ENCODE results near the gene UBE2E2. TPM values are rescaled to one million over a fixed set of nuclear protein-coding genes. Genes with fewer than 3 reads are reported as not detected.

UBE2E2 gene
- total RNA-seq, 1 experiment from 2014 or later, result 25.1 TPM

DNA sequence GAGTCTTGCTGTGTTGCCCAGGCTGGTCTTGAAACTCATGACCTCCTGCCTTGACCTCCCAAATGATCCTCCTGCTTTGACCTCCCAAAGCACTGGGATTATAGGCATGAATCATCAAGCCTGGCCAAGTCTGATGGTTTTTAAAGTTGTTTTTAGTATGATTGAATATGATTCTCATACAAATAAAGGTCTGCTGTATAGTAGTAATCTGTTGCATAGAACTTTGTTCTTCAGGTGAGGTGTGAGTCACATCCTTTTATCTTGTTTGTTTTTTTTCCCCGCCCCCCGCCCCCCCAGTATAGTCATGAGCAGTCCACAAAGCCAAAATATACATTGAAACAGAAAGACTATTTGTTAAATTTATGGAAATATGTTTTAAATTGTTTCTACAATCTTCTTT is 39.0 kb downstream of the UBE2E2 start:
- CTCF ChIA-PET, result no interaction called here
- Mint-ChIP-seq H3K9me3 (ENCODE audit: low read depth, unreplicated experiment) (no peaks in the 10 kb centered on the region), H3K27ac (ENCODE audit: unreplicated experiment) (no peak overlapping the region), H3K36me3 (ENCODE audit: insufficient read depth, unreplicated experiment) (no peaks in the 10 kb centered on the region), H3K4me1 (ENCODE audit: low read depth, unreplicated experiment) (peaks cover 20% of the 10 kb centered on the region), H3K27me3 (ENCODE audit: unreplicated experiment) (no peaks in the 10 kb centered on the region), H3K4me3 (ENCODE audit: low read depth, unreplicated experiment) (no peak overlapping the region)
- intact Hi-C loops (cut with micrococcal nuclease; ENCODE audit: unreplicated experiment), result no loop called here
- no peak for DNase-seq
- BruUV-seq (replicated peaks), result no TSS peak
- TF ChIP-seq, protein P1, sequence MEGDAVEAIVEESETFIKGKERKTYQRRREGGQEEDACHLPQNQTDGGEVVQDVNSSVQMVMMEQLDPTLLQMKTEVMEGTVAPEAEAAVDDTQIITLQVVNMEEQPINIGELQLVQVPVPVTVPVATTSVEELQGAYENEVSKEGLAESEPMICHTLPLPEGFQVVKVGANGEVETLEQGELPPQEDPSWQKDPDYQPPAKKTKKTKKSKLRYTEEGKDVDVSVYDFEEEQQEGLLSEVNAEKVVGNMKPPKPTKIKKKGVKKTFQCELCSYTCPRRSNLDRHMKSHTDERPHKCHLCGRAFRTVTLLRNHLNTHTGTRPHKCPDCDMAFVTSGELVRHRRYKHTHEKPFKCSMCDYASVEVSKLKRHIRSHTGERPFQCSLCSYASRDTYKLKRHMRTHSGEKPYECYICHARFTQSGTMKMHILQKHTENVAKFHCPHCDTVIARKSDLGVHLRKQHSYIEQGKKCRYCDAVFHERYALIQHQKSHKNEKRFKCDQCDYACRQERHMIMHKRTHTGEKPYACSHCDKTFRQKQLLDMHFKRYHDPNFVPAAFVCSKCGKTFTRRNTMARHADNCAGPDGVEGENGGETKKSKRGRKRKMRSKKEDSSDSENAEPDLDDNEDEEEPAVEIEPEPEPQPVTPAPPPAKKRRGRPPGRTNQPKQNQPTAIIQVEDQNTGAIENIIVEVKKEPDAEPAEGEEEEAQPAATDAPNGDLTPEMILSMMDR (IDR thresholded peaks at IDR 0.05; ENCODE audit: unreplicated experiment), result no peak

DNA sequence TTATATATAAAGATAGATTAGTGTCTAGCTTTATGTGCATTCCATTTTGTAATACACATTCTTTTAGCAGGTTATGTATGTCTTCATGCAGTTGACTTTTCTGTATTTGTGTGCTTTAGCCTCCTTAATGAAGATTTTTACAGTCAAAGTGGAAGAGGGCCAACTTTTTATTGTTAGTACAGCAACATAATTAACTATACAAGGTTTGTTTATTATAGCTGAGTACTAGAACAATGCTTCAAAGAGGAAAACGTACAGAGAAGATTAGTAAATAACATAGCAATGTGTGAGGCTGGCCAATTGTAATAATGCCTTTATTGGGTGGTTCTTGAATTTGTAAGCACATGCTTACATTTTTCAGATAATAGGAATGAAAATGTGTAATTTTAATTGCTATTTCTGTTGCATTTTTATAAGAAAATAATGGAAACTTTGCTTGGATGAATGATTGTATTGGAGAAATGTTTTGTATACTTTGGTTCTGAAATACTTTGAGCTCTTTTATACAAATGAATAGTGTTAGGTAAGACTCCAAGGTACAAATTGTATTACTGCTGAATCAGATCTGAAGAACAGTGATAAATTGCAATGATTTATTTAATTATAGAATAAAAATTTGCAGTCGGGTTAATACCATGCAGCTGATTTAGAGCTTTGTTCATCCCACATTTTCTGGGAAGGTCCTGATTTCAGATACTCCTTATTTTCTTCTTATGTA is 41.4 kb downstream of the UBE2E2 start:
- no peak for DNase-seq
- TF ChIP-seq, protein P1 (IDR thresholded peaks at IDR 0.05; ENCODE audit: unreplicated experiment), result no peak
- Mint-ChIP-seq H3K4me1 (ENCODE audit: low read depth, unreplicated experiment) (peaks cover 20% of the 10 kb centered on the region), H3K27me3 (ENCODE audit: unreplicated experiment) (no peaks in the 10 kb centered on the region), H3K9me3 (ENCODE audit: low read depth, unreplicated experiment) (no peaks in the 10 kb centered on the region), H3K4me3 (ENCODE audit: low read depth, unreplicated experiment) (no peak overlapping the region), H3K36me3 (ENCODE audit: insufficient read depth, unreplicated experiment) (no peaks in the 10 kb centered on the region), H3K27ac (ENCODE audit: unreplicated experiment) (no peak overlapping the region)
- intact Hi-C loops (cut with micrococcal nuclease; ENCODE audit: unreplicated experiment), result no loop called here
- no TSS peak for BruUV-seq (replicated peaks)
- CTCF ChIA-PET, result interaction anchor here (0.7 kb wide), 1 partner anchor 7 kb away, joined by 3 read pairs; no protein-coding TSS in a partner anchor

DNA sequence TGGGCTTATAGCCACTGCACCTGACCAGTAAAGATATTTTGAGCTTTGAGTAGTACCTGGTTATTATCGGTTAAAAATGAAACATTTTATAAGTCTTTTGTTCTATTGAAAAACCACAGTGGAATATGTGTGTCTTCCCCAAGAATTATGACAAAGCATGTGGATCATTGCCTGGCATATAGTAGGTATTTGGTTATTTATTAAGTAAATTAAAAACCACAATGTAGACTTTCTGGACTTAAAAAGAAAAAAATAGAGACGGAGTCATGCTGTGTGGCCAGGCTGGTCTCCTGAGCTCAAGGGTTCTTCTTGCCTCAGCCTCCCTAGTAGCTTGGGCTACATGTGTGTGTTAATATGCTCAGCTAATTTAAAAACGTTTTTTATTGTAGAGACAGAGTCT is 43.5 kb downstream of the UBE2E2 start:
- CTCF ChIA-PET, result no interaction called here
- no TSS peak for BruUV-seq (replicated peaks)
- H3K9me3 Mint-ChIP-seq (ENCODE audit: low read depth, unreplicated experiment), result no peaks in the 10 kb centered on the region
- TF ChIP-seq, protein P1 (IDR thresholded peaks at IDR 0.05; ENCODE audit: unreplicated experiment), result no peak
- no peak overlapping the region for H3K27ac Mint-ChIP-seq (ENCODE audit: unreplicated experiment)
- H3K36me3 Mint-ChIP-seq (ENCODE audit: insufficient read depth, unreplicated experiment), result no peaks in the 10 kb centered on the region
- no peak overlapping the region for H3K4me3 Mint-ChIP-seq (ENCODE audit: low read depth, unreplicated experiment)
- peaks cover 10% of the 10 kb centered on the region for H3K4me1 Mint-ChIP-seq (ENCODE audit: low read depth, unreplicated experiment)
- intact Hi-C loops (cut with micrococcal nuclease; ENCODE audit: unreplicated experiment), result no loop called here
- no peak for DNase-seq
- no peaks in the 10 kb centered on the region for H3K27me3 Mint-ChIP-seq (ENCODE audit: unreplicated experiment)

DNA sequence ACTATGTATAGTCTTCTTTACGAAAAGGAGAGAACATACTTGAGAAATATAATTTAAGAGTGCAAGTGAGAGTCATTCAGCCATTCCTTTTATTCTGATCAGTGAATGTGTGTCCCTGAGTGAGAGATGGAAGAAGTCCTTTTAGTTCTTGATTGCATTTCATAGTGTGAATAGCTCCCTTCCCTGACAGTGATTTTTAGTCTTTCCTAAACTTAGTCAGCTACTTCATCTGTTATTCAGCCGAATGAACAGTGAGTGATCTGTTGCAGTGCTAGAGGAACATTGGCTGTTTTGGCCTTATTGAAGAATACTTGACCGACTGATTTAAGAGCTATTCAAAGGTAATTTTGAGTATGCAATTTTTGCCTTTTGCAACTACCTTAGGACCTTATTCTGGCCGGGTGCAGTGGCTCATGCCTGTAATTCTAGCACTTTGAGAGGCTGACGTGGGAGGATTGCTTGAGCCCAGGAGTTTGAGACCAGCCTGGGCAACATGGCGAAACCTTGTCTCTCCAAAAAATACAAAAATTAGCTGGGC is 45.5 kb downstream of the UBE2E2 start:
- no peaks in the 10 kb centered on the region for H3K9me3 Mint-ChIP-seq (ENCODE audit: low read depth, unreplicated experiment)
- DNase-seq, result no peak
- intact Hi-C loops (cut with micrococcal nuclease; ENCODE audit: unreplicated experiment), result no loop called here
- TF ChIP-seq, protein P1 (IDR thresholded peaks at IDR 0.05; ENCODE audit: unreplicated experiment), result no peak
- CTCF ChIA-PET, result no interaction called here
- no peak overlapping the region for H3K4me3 Mint-ChIP-seq (ENCODE audit: low read depth, unreplicated experiment)
- no TSS peak for BruUV-seq (replicated peaks)
- no peaks in the 10 kb centered on the region for H3K27me3 Mint-ChIP-seq (ENCODE audit: unreplicated experiment)
- H3K4me1 Mint-ChIP-seq (ENCODE audit: low read depth, unreplicated experiment), result peaks cover 9% of the 10 kb centered on the region
- no peaks in the 10 kb centered on the region for H3K36me3 Mint-ChIP-seq (ENCODE audit: insufficient read depth, unreplicated experiment)
- no peak overlapping the region for H3K27ac Mint-ChIP-seq (ENCODE audit: unreplicated experiment)
